T-helper 1 cell treated with Interleukin-12 subunit alpha and Interleukin-12 subunit beta and Interleukin-4 antibody, amounts not matched to agents 30 μg/mL and 1 μg/mL, for 36 hours (primary cell): ENCODE measurements around the gene IL25.

Experiments
- H3K27ac Mint-ChIP-seq: one replicate; pipeline ENCODE4 v1.8.0; 2021; ENCODE audit warnings: mild to moderate bottlenecking, mixed read lengths
- H3K27me3 Mint-ChIP-seq: one replicate; pipeline ENCODE4 v1.8.0; 2021; ENCODE audit warnings: low read depth, mixed read lengths
- H3K36me3 Mint-ChIP-seq: one replicate; pipeline ENCODE4 v1.8.0; 2021; ENCODE audit warnings: low read depth, mixed read lengths
- H3K4me1 Mint-ChIP-seq: one replicate; pipeline ENCODE4 v1.8.0; 2021; ENCODE audit warnings: low read depth, mixed read lengths
- H3K4me3 Mint-ChIP-seq: one replicate; pipeline ENCODE4 v1.8.0; 2021; ENCODE audit warnings: mild to moderate bottlenecking, moderate library complexity, mixed read lengths
- H3K9me3 Mint-ChIP-seq: one replicate; pipeline ENCODE4 v1.8.0; 2021; ENCODE audit warnings: mixed read lengths

Gene IL25

DNA sequence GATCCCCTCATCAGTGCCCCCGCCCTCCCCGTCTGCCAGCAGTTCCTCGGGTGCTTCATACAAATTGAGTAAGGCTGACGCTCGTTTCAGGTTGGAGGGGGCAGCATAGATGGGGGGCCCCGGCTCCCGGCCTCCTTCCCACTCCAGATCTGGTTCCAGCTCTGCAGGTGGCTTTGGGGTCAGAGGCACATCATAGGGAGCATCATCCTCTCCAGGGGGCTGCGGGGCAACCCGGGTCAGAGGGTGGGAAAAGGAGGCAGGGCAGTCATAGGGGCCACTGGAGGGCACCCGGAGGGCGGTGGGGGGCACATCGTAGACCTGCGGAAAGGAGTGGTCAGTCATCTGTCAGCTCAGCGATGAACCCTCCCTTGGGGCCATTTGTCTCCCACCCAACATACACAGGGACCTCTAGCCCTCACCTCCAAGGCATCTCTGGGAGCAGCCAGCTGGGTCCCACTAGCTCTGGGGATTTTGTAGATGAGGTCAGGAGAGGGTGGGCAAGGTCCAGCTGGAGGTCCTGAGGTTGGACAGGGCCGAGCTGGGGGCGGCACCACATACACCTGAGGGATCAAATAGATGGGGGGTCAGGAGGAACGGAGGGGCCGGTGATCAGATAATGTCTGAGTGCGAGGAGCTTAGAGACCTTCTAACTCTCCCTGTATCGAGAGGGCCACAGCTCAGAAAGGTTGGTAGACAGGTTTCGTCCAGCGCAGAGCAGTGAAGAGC, 12.7 kb upstream of the IL25 start:
- Mint-ChIP-seq H3K27ac (no peak overlapping the region), H3K27me3 (peaks cover 25% of the 10 kb centered on the region), H3K4me1 (no peaks in the 10 kb centered on the region), H3K9me3 (no peaks in the 10 kb centered on the region), H3K4me3 (no peak overlapping the region), H3K36me3 (no peaks in the 10 kb centered on the region)

DNA sequence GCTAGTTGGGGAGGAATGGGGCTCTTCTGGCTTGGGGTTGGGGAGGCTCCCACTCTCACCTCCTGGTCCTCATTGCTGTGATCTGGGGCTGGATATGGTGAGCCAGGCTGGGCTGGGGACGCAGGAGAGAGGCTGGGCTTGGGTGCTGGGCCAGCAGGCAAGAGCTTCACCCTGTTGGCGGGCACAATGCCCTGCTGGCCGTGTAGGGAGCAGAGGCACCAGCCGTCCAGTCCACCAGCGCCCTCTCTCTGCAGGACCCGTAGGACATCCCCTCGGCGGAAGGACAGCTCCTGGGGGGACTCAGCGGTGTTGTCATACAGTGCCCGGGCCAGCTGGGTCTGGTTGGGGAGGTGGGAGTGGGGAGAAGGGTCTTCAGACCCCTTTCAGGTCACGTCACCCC, 12.1 kb upstream of the IL25 start:
- Mint-ChIP-seq H3K27me3 (peaks cover 20% of the 10 kb centered on the region), H3K4me1 (no peaks in the 10 kb centered on the region), H3K36me3 (no peaks in the 10 kb centered on the region), H3K9me3 (no peaks in the 10 kb centered on the region), H3K27ac (no peak overlapping the region), H3K4me3 (no peak overlapping the region)

DNA sequence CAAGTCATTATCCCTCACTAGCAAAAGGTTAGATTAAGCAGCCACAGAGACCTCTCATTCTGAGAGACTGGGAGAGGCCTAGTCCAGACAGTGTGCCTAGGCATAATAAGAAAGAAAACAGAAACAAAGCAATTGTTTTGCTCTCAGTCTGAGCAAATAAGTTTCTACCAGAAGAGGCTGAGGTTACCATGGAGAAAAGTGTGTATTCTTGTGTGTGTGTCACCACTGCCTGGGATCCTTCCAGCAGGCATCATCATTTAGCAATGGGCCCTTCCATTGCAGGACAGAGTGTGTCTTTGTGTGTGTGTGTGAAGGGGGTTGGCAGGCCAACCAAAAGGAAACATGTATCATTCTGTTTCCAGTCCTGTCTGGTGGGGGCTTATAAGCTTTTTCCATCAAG, 11.3 kb upstream of the IL25 start:
- Mint-ChIP-seq H3K4me3 (no peak overlapping the region), H3K9me3 (no peaks in the 10 kb centered on the region), H3K36me3 (no peaks in the 10 kb centered on the region), H3K4me1 (no peaks in the 10 kb centered on the region), H3K27ac (no peak overlapping the region), H3K27me3 (peaks cover 20% of the 10 kb centered on the region)

DNA sequence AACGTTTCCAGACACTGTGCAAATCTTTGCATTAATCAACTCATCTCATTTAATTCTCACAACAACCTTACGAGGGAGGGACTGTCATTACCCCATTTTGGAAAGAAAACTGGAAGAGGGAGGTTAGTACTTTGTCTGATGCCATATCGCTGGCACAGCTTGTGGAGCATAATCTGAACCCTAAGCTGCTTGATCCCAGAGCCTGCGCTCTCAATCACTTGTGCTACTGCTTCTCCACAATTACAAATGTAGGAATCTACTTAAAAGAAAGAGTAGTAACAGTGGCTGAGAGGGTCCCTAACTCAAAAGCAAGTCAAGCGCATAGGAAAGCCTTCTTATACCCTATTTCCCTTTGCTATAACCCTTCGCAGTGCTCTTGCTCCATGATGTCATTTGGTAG, 10.8 kb upstream of the IL25 start:
- H3K4me1 Mint-ChIP-seq: no peaks in the 10 kb centered on the region
- no peak overlapping the region for H3K4me3 Mint-ChIP-seq
- no peak overlapping the region for H3K27ac Mint-ChIP-seq
- no peaks in the 10 kb centered on the region for H3K36me3 Mint-ChIP-seq
- H3K27me3 Mint-ChIP-seq: peaks cover 24% of the 10 kb centered on the region
- no peaks in the 10 kb centered on the region for H3K9me3 Mint-ChIP-seq

DNA sequence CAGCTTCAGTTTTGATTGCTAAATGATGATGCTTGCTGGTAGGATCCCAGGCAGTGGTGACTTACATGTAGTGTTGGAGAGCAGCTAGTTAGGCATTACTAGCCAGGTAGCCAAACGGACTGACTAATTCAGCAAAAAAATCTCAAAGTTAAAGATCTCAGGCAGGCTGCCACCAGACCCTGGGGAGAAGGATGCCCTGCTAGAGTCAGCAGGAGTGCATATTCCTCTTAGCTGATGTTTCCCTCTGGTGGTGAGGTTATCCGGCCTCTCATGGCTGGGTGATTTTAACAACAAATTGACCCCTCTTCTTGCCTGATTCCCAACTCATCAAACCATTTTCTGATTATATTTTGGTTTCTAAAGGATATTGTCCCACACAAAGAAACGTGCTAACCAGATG, 10.4 kb upstream of the IL25 start:
- Mint-ChIP-seq H3K4me3 (no peak overlapping the region), H3K27ac (no peak overlapping the region), H3K4me1 (no peaks in the 10 kb centered on the region), H3K27me3 (peaks cover 28% of the 10 kb centered on the region), H3K9me3 (no peaks in the 10 kb centered on the region), H3K36me3 (no peaks in the 10 kb centered on the region)

DNA sequence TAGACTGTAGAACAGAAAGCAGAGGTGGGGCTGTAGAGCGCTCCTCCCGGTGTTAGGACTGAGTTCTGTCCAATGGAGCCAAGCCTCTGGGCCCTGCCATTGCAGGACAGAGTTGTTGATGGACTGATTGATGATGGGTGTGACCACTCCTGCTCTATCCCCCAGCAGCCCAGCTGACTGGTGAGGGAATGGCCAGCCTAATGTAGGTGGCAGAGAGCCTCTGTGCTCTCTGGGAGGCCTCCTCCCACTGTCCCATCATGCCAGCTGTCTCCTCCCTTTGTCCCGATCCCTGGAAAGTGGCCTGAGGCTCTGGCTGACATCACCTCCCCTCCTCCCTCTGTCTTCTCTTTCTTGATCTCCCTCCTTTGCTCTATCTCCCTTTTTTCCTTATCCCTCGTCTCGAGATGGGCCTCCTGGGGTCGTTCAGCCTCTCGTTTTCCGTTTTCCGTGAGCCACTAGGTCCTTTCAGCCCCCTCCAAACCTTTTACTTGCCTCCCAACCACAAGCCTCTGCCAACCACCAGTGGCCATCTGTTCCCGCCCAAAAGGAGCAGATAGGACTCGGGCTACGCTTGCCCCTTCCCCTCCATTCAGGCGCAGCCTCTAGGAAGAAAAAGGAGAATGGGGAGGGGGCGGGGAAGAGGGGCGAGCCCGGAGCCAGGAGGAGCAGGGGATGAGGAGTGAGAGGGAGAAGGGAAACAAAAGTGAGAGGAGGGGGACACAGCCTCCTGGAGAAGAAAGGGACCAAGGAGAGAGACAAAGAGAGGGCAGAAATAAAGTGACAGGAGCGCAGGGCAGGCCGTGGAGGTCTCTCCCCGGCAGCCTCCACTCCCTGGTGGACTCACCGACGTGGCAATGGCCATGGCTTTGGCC, 8.2 kb upstream of the IL25 start:
- Mint-ChIP-seq H3K27ac (peak overlapping the region; percentile 18), H3K4me1 (no peaks in the 10 kb centered on the region)

DNA sequence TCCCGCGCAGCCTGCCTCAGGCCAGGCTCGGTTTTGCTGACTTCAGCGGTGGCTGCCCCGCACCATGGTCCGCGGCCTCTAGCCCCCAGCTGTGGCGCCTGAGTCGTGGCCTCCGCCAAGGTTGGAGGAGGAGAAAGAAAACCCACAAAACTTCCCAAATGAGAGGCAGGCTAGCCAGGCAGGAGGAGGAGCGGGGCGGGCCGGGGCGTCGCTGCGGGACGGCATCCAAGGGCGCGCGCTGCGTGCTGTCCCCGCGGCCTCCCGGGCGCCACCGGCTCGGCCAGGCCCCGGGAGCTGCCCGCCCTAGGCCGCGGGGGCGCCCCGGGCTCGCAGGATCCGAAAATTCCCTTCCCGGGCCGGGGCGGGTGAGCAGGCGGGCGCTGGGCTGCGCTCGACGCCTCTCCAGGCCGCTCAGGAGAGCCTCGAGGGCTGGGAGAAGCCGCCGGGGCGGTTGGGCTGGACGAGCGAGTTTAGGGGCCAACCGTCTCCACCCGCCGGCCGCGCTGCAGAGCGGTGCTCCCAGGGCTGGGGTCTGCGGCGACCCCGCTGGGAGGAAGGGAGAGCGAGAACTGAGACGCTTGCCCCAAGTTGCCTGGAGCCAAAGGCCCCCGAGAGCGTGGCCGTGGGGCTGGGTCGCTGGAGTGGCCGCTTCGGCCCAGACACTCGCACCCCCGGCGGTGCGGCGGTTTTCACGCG, 7.4 kb upstream of the IL25 start, which contains the start of gene EFS:
TSS of gene EFS (minus strand) at position 137 of the 696 bp plus-strand sequence. CDS start 147 bp downstream, outside the sequence.
- Mint-ChIP-seq H3K4me1 (no peaks in the 10 kb centered on the region), H3K27me3 (peaks cover 49% of the 10 kb centered on the region), H3K4me3 (no peak within 1 kb of the TSS), H3K9me3 (no peaks in the 10 kb centered on the region), H3K36me3 (no peaks in the 10 kb centered on the region), H3K27ac (peak within 1 kb of the TSS; percentile 18)

More for the DNA sequence above, 8.2 kb upstream of the IL25 start:
- H3K36me3 Mint-ChIP-seq: no peaks in the 10 kb centered on the region
- peaks cover 49% of the 10 kb centered on the region for H3K27me3 Mint-ChIP-seq
- no peaks in the 10 kb centered on the region for H3K9me3 Mint-ChIP-seq
- H3K4me3 Mint-ChIP-seq: no peak overlapping the region

DNA sequence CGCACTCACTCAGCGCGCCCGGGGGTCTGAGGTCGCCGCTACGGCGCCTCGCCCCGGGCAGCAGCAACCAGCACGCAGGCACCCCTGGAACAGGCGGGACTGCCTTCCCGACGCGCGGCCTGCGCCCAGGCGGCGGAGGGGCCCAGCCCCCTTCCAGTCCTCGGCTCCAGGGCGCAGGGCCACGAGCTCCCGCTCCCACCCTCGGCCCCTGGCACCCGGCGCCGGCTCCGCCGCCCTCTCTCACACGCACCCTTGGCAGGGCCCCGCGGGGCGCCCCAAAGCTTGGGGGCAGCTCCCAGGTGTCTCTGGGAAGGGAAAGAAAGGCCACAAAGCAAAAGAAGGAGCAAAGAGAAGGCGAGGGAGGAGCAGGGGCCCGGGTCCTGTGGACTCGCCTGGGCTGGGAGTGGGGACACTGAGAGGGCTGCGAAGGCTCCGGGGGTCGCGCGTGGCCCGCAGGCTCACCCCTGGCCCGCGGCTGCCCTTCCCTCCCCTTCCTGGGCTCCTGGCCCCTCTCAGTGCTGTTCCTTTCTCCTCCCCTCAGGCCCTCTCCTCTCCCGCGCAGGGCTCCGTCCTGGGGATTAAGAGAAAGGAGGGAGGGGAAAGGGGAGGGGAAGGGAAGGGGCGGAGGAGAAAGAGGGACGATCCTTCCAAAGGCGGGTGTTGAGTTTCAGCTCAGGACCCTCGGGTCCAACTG, 6.7 kb upstream of the IL25 start:
- Mint-ChIP-seq H3K4me1 (no peaks in the 10 kb centered on the region), H3K36me3 (no peaks in the 10 kb centered on the region), H3K27ac (no peak overlapping the region), H3K27me3 (peaks cover 49% of the 10 kb centered on the region), H3K9me3 (no peaks in the 10 kb centered on the region), H3K4me3 (no peak overlapping the region)

DNA sequence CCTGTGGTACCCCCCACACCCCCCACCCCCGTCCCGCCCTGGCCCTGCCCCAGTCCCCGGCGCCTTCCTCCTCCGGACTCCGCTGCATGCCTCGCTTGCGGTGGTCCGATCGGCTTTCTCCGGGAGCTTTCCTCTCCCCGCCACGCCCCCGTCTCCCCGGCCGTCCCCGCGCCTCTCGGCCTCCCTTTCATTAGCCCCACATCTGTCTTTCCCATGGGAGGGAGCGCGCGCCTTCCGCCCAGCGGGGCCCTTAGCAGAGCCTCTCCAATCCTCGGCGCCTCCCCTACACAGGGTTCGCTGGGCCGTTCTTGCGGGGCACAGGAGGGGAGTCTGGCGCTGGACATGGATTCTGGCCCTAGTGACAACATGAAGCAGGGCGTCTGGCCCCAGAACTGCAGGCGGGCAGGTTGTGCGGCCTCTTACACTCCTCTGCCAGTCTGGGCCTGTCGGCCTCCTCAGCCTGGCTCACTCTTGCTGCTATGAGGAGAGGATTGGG, 6.1 kb upstream of the IL25 start:
- H3K4me3 Mint-ChIP-seq: no peak overlapping the region
- peaks cover 49% of the 10 kb centered on the region for H3K27me3 Mint-ChIP-seq
- no peaks in the 10 kb centered on the region for H3K9me3 Mint-ChIP-seq
- peaks cover under 1% of the 10 kb centered on the region for H3K4me1 Mint-ChIP-seq
- H3K36me3 Mint-ChIP-seq: no peaks in the 10 kb centered on the region
- H3K27ac Mint-ChIP-seq: no peak overlapping the region

DNA sequence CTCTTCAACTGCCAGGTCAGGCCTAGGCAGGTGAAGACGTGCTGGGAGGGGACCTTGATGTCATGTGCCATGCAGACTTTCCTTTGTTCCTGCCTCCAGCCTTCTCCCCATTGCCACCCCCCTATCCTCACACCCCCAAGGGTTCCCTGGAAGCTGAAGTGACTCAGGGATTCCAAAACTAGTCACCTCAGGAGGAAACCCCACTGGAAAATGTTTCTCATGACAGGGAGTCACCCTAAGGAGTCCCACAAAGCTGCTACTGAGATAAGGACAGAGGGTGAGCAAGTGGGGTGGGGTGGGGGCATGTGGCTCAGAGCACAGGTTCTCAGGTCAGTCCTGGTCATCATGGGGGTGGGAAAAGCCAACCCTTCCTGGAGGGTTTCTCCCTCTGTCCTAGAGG, 2.4 kb upstream of the IL25 start:
- no peak overlapping the region for H3K4me3 Mint-ChIP-seq
- H3K9me3 Mint-ChIP-seq: no peaks in the 10 kb centered on the region
- H3K4me1 Mint-ChIP-seq: peaks cover 5% of the 10 kb centered on the region
- no peaks in the 10 kb centered on the region for H3K36me3 Mint-ChIP-seq
- H3K27ac Mint-ChIP-seq: no peak overlapping the region
- H3K27me3 Mint-ChIP-seq: peaks cover 29% of the 10 kb centered on the region

DNA sequence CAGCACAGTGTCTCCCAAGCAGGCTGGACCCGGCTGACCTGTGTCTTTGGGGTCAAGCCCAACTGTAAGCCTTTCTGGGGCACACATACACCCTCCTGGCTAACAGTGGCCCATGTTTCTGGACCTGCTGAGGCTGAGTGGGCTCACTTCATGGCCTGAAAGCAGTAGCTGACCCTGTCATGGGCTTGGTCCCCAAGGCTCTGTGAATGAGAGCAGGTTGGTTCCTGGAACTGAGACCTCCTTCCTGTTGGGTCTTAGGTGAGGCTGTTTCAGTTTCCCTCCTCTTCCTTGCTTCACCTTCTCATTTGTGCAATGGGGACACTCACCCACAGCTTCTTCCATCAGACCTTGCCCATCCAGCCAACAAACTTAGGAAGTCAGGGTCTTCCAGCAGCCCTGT, 744 bp upstream of the IL25 start:
- H3K4me1 Mint-ChIP-seq: peaks cover 5% of the 10 kb centered on the region
- no peaks in the 10 kb centered on the region for H3K9me3 Mint-ChIP-seq
- H3K27me3 Mint-ChIP-seq: peaks cover 25% of the 10 kb centered on the region
- H3K27ac Mint-ChIP-seq: no peak overlapping the region
- no peak overlapping the region for H3K4me3 Mint-ChIP-seq
- H3K36me3 Mint-ChIP-seq: no peaks in the 10 kb centered on the region

DNA sequence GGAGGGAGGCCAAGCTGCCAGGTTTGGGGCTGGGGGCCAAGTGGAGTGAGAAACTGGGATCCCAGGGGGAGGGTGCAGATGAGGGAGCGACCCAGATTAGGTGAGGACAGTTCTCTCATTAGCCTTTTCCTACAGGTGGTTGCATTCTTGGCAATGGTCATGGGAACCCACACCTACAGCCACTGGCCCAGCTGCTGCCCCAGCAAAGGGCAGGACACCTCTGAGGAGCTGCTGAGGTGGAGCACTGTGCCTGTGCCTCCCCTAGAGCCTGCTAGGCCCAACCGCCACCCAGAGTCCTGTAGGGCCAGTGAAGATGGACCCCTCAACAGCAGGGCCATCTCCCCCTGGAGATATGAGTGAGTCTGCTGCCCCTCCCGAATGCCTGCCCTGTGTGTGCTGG, 432 bp downstream of the IL25 start:
- Mint-ChIP-seq H3K4me3 (no peak overlapping the region), H3K9me3 (no peaks in the 10 kb centered on the region), H3K36me3 (no peaks in the 10 kb centered on the region), H3K27me3 (peaks cover 13% of the 10 kb centered on the region), H3K27ac (no peak overlapping the region), H3K4me1 (peaks cover 5% of the 10 kb centered on the region)

DNA sequence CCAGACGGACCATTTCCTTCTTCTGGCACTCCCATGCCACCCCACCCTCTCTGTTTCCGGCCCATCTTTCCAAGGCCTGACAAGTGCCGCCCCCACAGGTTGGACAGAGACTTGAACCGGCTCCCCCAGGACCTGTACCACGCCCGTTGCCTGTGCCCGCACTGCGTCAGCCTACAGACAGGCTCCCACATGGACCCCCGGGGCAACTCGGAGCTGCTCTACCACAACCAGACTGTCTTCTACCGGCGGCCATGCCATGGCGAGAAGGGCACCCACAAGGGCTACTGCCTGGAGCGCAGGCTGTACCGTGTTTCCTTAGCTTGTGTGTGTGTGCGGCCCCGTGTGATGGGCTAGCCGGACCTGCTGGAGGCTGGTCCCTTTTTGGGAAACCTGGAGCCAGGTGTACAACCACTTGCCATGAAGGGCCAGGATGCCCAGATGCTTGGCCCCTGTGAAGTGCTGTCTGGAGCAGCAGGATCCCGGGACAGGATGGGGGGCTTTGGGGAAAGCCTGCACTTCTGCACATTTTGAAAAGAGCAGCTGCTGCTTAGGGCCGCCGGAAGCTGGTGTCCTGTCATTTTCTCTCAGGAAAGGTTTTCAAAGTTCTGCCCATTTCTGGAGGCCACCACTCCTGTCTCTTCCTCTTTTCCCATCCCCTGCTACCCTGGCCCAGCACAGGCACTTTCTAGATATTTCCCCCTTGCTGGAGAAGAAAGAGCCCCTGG, 3.1 kb downstream of the IL25 start:
- Mint-ChIP-seq H3K4me1 (peaks cover 5% of the 10 kb centered on the region), H3K4me3 (no peak overlapping the region), H3K27ac (no peak overlapping the region), H3K9me3 (no peaks in the 10 kb centered on the region), H3K27me3 (no peaks in the 10 kb centered on the region), H3K36me3 (no peaks in the 10 kb centered on the region)
